Endothelial cell of umbilical vein (primary cell): ENCODE results near the gene KAT6B. TPM values are rescaled to one million over a fixed set of nuclear protein-coding genes. Genes with fewer than 3 reads are reported as not detected.

Source experiments
- BruUV-seq: library from RNA; stranded (reverse); fragments of 400-500 nt; replicated peaks from 2 replicates; lab custom pipeline; 2021; lab: Mats Ljungman, UMichigan
- CTCF ChIA-PET: fragments of 300-600, 350-600 bp; sonication (Branson Sonifier 250); formaldehyde crosslinking; loops from one replicate; lab custom pipeline; 2021; ENCODE audit warnings: antibody characterized with exemption, inconsistent platforms; lab: Charles Lee
- POLR2A ChIA-PET: fragments of 300-600, 350-600 bp; sonication (Branson Sonifier 250); formaldehyde crosslinking; loops from one replicate; lab custom pipeline; 2021; ENCODE audit warnings: antibody characterized with exemption, inconsistent platforms; lab: Charles Lee
- DNase-seq: peaks from one replicate; pipeline ENCODE4 v3.0.0-alpha.2; 2011; ENCODE audit warnings: low read depth, low spot score
- FAIRE-seq: peaks from 2 replicates; lab custom pipeline; 2011; peaks lifted over from hg19 to GRCh38; lab: Jason Lieb, UNC
- H2AFZ ChIP-seq: 2 replicates; pipeline ENCODE4 v1.6.0; 2012; ENCODE audit warnings: low read depth, low read length, control low read depth, inconsistent platforms
- H3K27ac ChIP-seq: 2 replicates; pipeline ENCODE4 v1.5.1; 2011; ENCODE audit warnings: low read depth, mild to moderate bottlenecking, control low read depth, low read length, moderate library complexity; ENCODE audit not compliant: insufficient read depth
- H3K27me3 ChIP-seq, 2 experiments: 2 replicates each; pipeline versions ENCODE4 v1.6.0 to v1.6.1; 2011; ENCODE audit warnings: low read length in 2 of 2, mixed read lengths in 1 of 2; ENCODE audit not compliant: control insufficient read depth in 2 of 2, insufficient read depth in 2 of 2
- H3K36me3 ChIP-seq, 2 experiments: 2 replicates in 1 of 2; 3 replicates in 1 of 2; pipeline ENCODE4 v1.5.1; 2011; ENCODE audit warnings: low read length in 2 of 2, mild to moderate bottlenecking in 1 of 2, moderate library complexity in 1 of 2; ENCODE audit not compliant: control insufficient read depth in 2 of 2, insufficient read depth in 2 of 2; ENCODE audit errors: extremely low read depth in 1 of 2
- H3K4me1 ChIP-seq: 3 replicates; pipeline ENCODE4 v1.5.1; 2011; ENCODE audit warnings: mild to moderate bottlenecking, low read length; ENCODE audit not compliant: control insufficient read depth, insufficient read depth; ENCODE audit errors: extremely low read depth
- H3K4me2 ChIP-seq: 2 replicates; pipeline ENCODE4 v1.6.1; 2011; ENCODE audit warnings: low read length, control low read depth, mixed read lengths; ENCODE audit not compliant: insufficient read depth
- H3K4me3 ChIP-seq, 3 experiments: fragments of 200-600 bp in 1 of 3; sonication (generic), shearing (Covaris generic) in 1 of 3; replicated peaks in 1 of 3; 2 replicates each; pipeline ENCODE4 v1.5.1; 2011 to 2016; ENCODE audit warnings: control low read depth in 3 of 3, low read length in 3 of 3, mild to moderate bottlenecking in 2 of 3, inconsistent platforms in 1 of 3, low read depth in 1 of 3, moderate library complexity in 1 of 3; ENCODE audit not compliant: insufficient read depth in 1 of 3
- H3K79me2 ChIP-seq: 2 replicates; pipeline ENCODE4 v1.6.0; 2012; ENCODE audit warnings: low read length, inconsistent platforms; ENCODE audit not compliant: control insufficient read depth, insufficient read depth
- H3K9ac ChIP-seq: replicated peaks from 2 replicates; pipeline ENCODE3; 2011; ENCODE audit warnings: low read length, control low read depth; ENCODE audit not compliant: insufficient read depth; ENCODE audit errors: extremely low read depth
- H3K9me1 ChIP-seq: replicated peaks from 3 replicates; pipeline ENCODE4 v1.6.0; 2011; ENCODE audit warnings: mild to moderate bottlenecking, low read length; ENCODE audit not compliant: control insufficient read depth, insufficient read depth; ENCODE audit errors: extremely low read depth
- H3K9me3 ChIP-seq: replicated peaks from 2 replicates; pipeline ENCODE4 v1.5.1; 2012; ENCODE audit warnings: low read length, inconsistent platforms; ENCODE audit not compliant: control insufficient read depth, insufficient read depth
- H4K20me1 ChIP-seq: replicated peaks from 2 replicates; pipeline ENCODE3; 2011; ENCODE audit warnings: mild to moderate bottlenecking, low read length; ENCODE audit not compliant: control insufficient read depth, insufficient read depth; ENCODE audit errors: extremely low read depth
- CTCF ChIP-seq, 2 donors: IDR thresholded peaks; 1 replicate in 1 of 2; 2 replicates in 1 of 2; pipeline ENCODE4 v1.5.1; 2011; ENCODE audit warnings: low read length in 2 of 2, mild to moderate bottlenecking in 2 of 2, moderate library complexity in 2 of 2, control low read depth in 1 of 2, inconsistent platforms in 1 of 2, low read depth in 1 of 2; ENCODE audit not compliant: insufficient read depth in 1 of 2; ENCODE audit errors: extremely low read depth in 1 of 2
- EZH2 ChIP-seq: IDR thresholded peaks from 2 replicates; pipeline ENCODE4 v1.6.1; 2012; ENCODE audit warnings: borderline replicate concordance, low read depth, mild to moderate bottlenecking, moderate library complexity, low read length, inconsistent platforms; ENCODE audit not compliant: severe bottlenecking
- FOS ChIP-seq: IDR thresholded peaks from 2 replicates; pipeline ENCODE4 v1.6.1; 2011; ENCODE audit warnings: mild to moderate bottlenecking, low read length, moderate library complexity, borderline replicate concordance; ENCODE audit not compliant: insufficient read depth
- GATA2 ChIP-seq: IDR thresholded peaks from 2 replicates; pipeline ENCODE4 v1.7.0; 2011; ENCODE audit warnings: low read depth, mild to moderate bottlenecking, moderate library complexity, mixed read lengths, low read length; ENCODE audit not compliant: insufficient read length, insufficient read depth
- JUN ChIP-seq: IDR thresholded peaks from 2 replicates; pipeline ENCODE4 v1.6.1; 2011; ENCODE audit warnings: borderline replicate concordance, low read depth; ENCODE audit not compliant: insufficient read length, insufficient read depth
- MAX ChIP-seq: IDR thresholded peaks from 2 replicates; pipeline ENCODE4 v1.6.1; 2011; ENCODE audit not compliant: insufficient read depth, insufficient read length
- MYC ChIP-seq: IDR thresholded peaks from one replicate; pipeline ENCODE4 v1.6.1; 2011; ENCODE audit warnings: mild to moderate bottlenecking, low read depth, low read length
- POLR2A ChIP-seq: IDR thresholded peaks from 2 replicates; pipeline ENCODE4 v1.6.1; 2012; ENCODE audit warnings: low read depth, mild to moderate bottlenecking, control low read depth, low read length
- POLR2AphosphoS5 ChIP-seq: IDR thresholded peaks from 2 replicates; pipeline ENCODE4 v1.6.1; 2012; ENCODE audit warnings: low read depth, mild to moderate bottlenecking, control low read depth, low read length, moderate library complexity; ENCODE audit not compliant: insufficient read depth
- dilution Hi-C: fragments of 300-500 bp; cut with MboI; formaldehyde crosslinking; loops from one replicate; pipeline ENCODE4 v1.15.0; 2019; ENCODE audit warnings: low sequenced_read_pairs; ENCODE audit not compliant: extremely low pct_ligation_motif_present
- intact Hi-C: fragments of 100-400 bp; cut with micrococcal nuclease; formaldehyde crosslinking; loops from one replicate; pipeline ENCODE4 v1.10.0; 2022
- polyA plus RNA-seq, 4 experiments: library from polyadenylated mRNA; depleted of rRNA in 3 of 4; stranded (reverse) in 3 of 4; unstranded in 1 of 4; fragments of >200 nt; gene quantifications; 2 replicates each; pipeline versions ENCODE4 v1.2.1 to v1.2.3, GENCODE V29; 2011 to 2012; ENCODE audit warnings: missing spikeins in 1 of 4
- total RNA-seq: library from RNA; stranded (reverse); gene quantifications from 2 replicates; pipeline ENCODE4 v1.2.3, GENCODE V29; 2021

Gene KAT6B
- total and polyA plus RNA-seq, 2 donors (not counting 3 experiments of a cell fraction or from before 2014, with no cell fraction given) = 4.5 to 17.0 TPM

GRCh38 chr10:74910241-74910975, 84.0 kb downstream of the KAT6B start:
- no peaks in the 10 kb centered on the region for H3K27me3 ChIP-seq
- ChIA-PET POLR2A (no interaction called here), CTCF (no interaction called here)
- H3K4me1 ChIP-seq = no peaks in the 10 kb centered on the region
- no peak overlapping the region for H3K4me2 ChIP-seq
- H3K79me2 ChIP-seq = no peaks in the 10 kb centered on the region
- H2AFZ ChIP-seq = no peak overlapping the region
- intact Hi-C loops (no loop called here), dilution Hi-C loops (no loop called here)
- BruUV-seq = no TSS peak
- no peak overlapping the region for H3K27ac ChIP-seq
- H3K4me3 ChIP-seq = no peak overlapping the region
- H3K9me1 ChIP-seq = no peaks in the 10 kb centered on the region
- no peak overlapping the region for H3K9ac ChIP-seq
- FAIRE-seq = no peak
- H3K9me3 ChIP-seq = no peaks in the 10 kb centered on the region
- no peaks in the 10 kb centered on the region for H3K36me3 ChIP-seq
- no peaks in the 10 kb centered on the region for H4K20me1 ChIP-seq
- no peak for TF ChIP-seq POLR2A
- TF ChIP-seq EZH2 = no peak
- no peak for TF ChIP-seq POLR2AphosphoS5
- TF ChIP-seq MYC = no peak
- TF ChIP-seq JUN = no peak
- no peak for TF ChIP-seq MAX
- TF ChIP-seq CTCF (IDR thresholded peaks at IDR 0.05; ENCODE audit: extremely low read depth in 1 of 2, insufficient read depth in 1 of 2, low read depth in 1 of 2, low read length in 2 of 2) = no peak
- TF ChIP-seq FOS = no peak
- TF ChIP-seq GATA2 = no peak
- DNase-seq = no peak
